Vagina (tissue), 2 donors: ENCODE measurements around the gene SIDT2.

Experiments used
- POLR2A ChIP-seq, 2 donors: fragments of 450-650 bp; IDR thresholded peaks; one replicate each; pipeline ENCODE4 v1.6.1; 2017; ENCODE audit warnings: antibody characterized with exemption in 2 of 2, mild to moderate bottlenecking in 2 of 2, moderate library complexity in 2 of 2
- POLR2AphosphoS5 ChIP-seq, 2 donors: sonication (generic); formaldehyde crosslinking; IDR thresholded peaks; one replicate each; pipeline ENCODE4 v1.9.0; 2017; ENCODE audit warnings: antibody characterized with exemption in 2 of 2, mild to moderate bottlenecking in 2 of 2, low read depth in 1 of 2; ENCODE audit not compliant: insufficient read depth in 1 of 2
- TF ChIP-seq, protein P1 (sequence below), 3 experiments: fragments of 450-650 bp in 2 of 3; fragments of 200-600 bp in 1 of 3; sonication (generic) in 1 of 3; IDR thresholded peaks; one replicate each; pipeline ENCODE4 v1.5.1; 2017 to 2019; ENCODE audit warnings: antibody characterized with exemption in 3 of 3, mild to moderate bottlenecking in 2 of 3, moderate library complexity in 2 of 3

DNA sequence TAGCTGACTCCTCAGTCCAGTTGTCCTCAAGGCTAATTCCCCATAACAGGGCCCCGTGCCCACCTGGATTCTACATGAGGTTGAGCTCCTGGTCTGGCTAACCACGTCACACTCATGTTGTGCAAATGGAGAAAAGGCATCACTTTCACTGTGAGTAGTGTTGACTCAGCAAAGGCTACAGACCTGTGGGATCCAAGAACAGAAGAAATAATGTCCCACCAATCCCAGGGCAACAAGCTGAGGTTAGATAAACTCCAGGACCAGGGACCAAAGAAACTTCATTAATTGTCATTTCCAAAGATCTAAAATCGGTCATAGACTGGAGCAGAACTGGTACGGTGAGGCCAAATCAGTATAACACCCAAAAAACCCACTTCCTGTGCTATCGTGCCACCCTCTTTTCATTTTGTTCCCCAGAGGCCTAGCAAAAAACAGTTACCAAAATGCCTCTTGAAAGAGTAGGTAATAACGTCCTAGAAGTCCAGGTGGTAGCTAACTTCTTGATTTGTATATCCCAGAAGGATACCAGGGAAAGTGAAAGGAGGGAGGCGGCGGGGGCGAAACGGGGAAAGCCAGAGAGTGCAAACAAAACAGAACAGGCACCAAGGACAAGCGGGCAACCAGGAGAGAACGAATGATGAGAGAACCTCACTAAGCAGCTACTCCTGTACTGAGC, 51.9 kb downstream of the SIDT2 start:
- TF ChIP-seq, protein P1, sequence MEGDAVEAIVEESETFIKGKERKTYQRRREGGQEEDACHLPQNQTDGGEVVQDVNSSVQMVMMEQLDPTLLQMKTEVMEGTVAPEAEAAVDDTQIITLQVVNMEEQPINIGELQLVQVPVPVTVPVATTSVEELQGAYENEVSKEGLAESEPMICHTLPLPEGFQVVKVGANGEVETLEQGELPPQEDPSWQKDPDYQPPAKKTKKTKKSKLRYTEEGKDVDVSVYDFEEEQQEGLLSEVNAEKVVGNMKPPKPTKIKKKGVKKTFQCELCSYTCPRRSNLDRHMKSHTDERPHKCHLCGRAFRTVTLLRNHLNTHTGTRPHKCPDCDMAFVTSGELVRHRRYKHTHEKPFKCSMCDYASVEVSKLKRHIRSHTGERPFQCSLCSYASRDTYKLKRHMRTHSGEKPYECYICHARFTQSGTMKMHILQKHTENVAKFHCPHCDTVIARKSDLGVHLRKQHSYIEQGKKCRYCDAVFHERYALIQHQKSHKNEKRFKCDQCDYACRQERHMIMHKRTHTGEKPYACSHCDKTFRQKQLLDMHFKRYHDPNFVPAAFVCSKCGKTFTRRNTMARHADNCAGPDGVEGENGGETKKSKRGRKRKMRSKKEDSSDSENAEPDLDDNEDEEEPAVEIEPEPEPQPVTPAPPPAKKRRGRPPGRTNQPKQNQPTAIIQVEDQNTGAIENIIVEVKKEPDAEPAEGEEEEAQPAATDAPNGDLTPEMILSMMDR (IDR thresholded peaks at IDR 0.05), result no peak
- TF ChIP-seq POLR2A (IDR thresholded peaks at IDR 0.05), result no peak
- TF ChIP-seq POLR2AphosphoS5 (IDR thresholded peaks at IDR 0.05; ENCODE audit: insufficient read depth in 1 of 2, low read depth in 1 of 2), result no peak
